K562 (cell line): ENCODE results near the gene COL9A2. TPM values are rescaled to one million over a fixed set of nuclear protein-coding genes. Genes with fewer than 3 reads are reported as not detected.

Experiments
- BRD9 ChIP-seq: fragments of 450-650 bp; IDR thresholded peaks from 2 replicates; pipeline ENCODE4 v1.6.1; 2018; ENCODE audit warnings: low read depth; ENCODE audit not compliant: partially characterized antibody
- KAT8 ChIP-seq: fragments of 450-650 bp; IDR thresholded peaks from 2 replicates; pipeline ENCODE4 v1.6.1; 2016; ENCODE audit warnings: low read depth, mild to moderate bottlenecking
- MED1 ChIP-seq: sonication (generic); formaldehyde crosslinking; IDR thresholded peaks from 2 replicates; pipeline ENCODE4 v1.8.1; 2023; ENCODE audit warnings: missing genetic modification reagents, borderline replicate concordance
- MEIS2 ChIP-seq: fragments of 450-650 bp; IDR thresholded peaks from 2 replicates; pipeline ENCODE4 v1.6.1; 2014; ENCODE audit warnings: mild to moderate bottlenecking; ENCODE audit not compliant: partially characterized antibody
- OTX1 ChIP-seq: fragments of 450-650 bp; formaldehyde crosslinking; IDR thresholded peaks from 2 replicates; pipeline ENCODE4 v1.4.0; 2022; ENCODE audit warnings: mild to moderate bottlenecking
- SREBF1 ChIP-seq: fragments of 150-350 bp; IDR thresholded peaks from 2 replicates; pipeline ENCODE4 v1.6.1; 2014; ENCODE audit warnings: antibody characterized with exemption, low read depth, low read length, borderline replicate concordance
- ZNF592 ChIP-seq: fragments of 450-650 bp; IDR thresholded peaks from 2 replicates; pipeline ENCODE4 v1.6.1; 2017; ENCODE audit warnings: antibody characterized with exemption, mild to moderate bottlenecking
- polyA plus RNA-seq, 8 experiments: library from polyadenylated mRNA; depleted of rRNA in 4 of 8; stranded (reverse) in 5 of 8; unstranded in 3 of 8; fragments of >200 nt; fragmentation: Nextera tagmentation in 2 of 8; fragmentation: Illumina TruSeq in 1 of 8; extraction: Ambion mirVana in 2 of 8; extraction: Trizol in 1 of 8; gene quantifications; 2 replicates each; pipeline versions ENCODE4 v1.2.1 to v1.2.3, GENCODE V29; 2011 to 2014; ENCODE audit warnings: inconsistent platforms in 1 of 8, missing spikeins in 1 of 8
- total RNA-seq, 7 experiments: library from RNA; depleted of rRNA in 6 of 7; stranded (reverse); fragments of >200 nt in 6 of 7; fragmentation: Illumina TruSeq in 2 of 7; extraction: Trizol in 2 of 7; gene quantifications; 2 replicates each; pipeline versions ENCODE4 v1.2.1 to v1.2.3, GENCODE V29; 2011 to 2021; ENCODE audit warnings: low replicate concordance in 1 of 7
- TF ChIP-seq, protein P1 (sequence below): sonication (generic); formaldehyde crosslinking; IDR thresholded peaks from 2 replicates; pipeline ENCODE4 v1.8.1; 2023; ENCODE audit warnings: mild to moderate bottlenecking, missing genetic modification reagents
- TF ChIP-seq, protein P2 (sequence below): fragments of 200-800 bp; sonication (Bioruptor generic); IDR thresholded peaks from 2 replicates; pipeline ENCODE4 v1.6.1; 2017; ENCODE audit warnings: missing genetic modification characterization, missing compliant biosample characterization
- TF ChIP-seq, protein P3 (sequence below): fragments of 450-650 bp; IDR thresholded peaks from 2 replicates; pipeline ENCODE4 v1.6.1; 2016

Gene COL9A2
- total and polyA plus RNA-seq, 9 of the 15 experiments (the other 6 are each of a cell fraction or from before 2014, with no cell fraction given): 0.03 to 2.2 (median 0.31) TPM

DNA sequence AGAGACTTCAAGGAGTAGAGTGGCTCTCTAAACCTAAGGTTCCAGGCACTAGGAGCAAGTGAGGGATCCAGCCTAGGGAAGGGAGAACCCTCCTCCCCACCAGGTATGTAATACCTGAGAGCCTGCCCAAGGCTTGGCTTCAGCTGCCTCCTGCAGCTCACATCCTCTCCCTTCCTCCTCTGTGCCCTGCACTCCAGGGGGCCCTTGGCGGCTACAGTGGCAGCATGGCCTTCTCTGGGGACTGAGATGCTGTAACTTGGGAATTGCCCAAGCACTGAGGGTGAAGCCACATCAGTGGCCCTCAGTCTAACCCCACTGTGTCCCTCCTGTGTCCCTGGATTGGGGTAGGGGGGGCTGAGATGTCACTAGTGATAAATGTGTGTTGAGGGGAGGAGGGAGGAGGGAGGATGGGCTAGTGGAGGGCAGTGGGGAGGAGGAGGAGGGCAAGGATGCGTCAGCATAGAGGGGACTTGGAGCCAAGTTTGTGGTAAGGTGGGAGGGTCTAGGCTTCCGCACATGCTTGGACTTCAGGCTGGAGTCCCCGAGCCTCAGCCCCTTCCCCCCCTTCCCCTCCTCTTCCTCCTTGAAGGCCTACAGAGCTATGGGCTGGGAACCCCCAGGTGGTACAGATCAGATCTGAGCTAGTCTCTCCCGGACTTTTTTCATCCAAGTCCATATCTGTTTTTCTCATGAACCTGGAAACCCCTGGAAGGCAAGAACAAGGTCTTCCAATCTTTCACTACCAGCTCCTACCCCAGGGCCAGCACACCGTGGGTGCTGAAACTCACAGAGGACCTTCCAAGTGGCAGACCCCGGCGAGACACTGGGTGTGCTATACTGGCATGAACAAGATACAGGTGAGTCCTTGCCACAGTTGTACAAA is 17.5 kb downstream of the COL9A2 start (continued):
- TF ChIP-seq, protein P1, sequence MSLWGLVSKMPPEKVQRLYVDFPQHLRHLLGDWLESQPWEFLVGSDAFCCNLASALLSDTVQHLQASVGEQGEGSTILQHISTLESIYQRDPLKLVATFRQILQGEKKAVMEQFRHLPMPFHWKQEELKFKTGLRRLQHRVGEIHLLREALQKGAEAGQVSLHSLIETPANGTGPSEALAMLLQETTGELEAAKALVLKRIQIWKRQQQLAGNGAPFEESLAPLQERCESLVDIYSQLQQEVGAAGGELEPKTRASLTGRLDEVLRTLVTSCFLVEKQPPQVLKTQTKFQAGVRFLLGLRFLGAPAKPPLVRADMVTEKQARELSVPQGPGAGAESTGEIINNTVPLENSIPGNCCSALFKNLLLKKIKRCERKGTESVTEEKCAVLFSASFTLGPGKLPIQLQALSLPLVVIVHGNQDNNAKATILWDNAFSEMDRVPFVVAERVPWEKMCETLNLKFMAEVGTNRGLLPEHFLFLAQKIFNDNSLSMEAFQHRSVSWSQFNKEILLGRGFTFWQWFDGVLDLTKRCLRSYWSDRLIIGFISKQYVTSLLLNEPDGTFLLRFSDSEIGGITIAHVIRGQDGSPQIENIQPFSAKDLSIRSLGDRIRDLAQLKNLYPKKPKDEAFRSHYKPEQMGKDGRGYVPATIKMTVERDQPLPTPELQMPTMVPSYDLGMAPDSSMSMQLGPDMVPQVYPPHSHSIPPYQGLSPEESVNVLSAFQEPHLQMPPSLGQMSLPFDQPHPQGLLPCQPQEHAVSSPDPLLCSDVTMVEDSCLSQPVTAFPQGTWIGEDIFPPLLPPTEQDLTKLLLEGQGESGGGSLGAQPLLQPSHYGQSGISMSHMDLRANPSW (CRISPR knock-in tag): no peak
- no peak for TF ChIP-seq SREBF1
- TF ChIP-seq, protein P2, sequence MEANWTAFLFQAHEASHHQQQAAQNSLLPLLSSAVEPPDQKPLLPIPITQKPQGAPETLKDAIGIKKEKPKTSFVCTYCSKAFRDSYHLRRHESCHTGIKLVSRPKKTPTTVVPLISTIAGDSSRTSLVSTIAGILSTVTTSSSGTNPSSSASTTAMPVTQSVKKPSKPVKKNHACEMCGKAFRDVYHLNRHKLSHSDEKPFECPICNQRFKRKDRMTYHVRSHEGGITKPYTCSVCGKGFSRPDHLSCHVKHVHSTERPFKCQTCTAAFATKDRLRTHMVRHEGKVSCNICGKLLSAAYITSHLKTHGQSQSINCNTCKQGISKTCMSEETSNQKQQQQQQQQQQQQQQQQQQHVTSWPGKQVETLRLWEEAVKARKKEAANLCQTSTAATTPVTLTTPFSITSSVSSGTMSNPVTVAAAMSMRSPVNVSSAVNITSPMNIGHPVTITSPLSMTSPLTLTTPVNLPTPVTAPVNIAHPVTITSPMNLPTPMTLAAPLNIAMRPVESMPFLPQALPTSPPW: peak; percentile 68
- TF ChIP-seq BRD9: no peak
- no peak for TF ChIP-seq MED1
- no peak for TF ChIP-seq OTX1 (CRISPR knock-in tag)
- TF ChIP-seq, protein P3, sequence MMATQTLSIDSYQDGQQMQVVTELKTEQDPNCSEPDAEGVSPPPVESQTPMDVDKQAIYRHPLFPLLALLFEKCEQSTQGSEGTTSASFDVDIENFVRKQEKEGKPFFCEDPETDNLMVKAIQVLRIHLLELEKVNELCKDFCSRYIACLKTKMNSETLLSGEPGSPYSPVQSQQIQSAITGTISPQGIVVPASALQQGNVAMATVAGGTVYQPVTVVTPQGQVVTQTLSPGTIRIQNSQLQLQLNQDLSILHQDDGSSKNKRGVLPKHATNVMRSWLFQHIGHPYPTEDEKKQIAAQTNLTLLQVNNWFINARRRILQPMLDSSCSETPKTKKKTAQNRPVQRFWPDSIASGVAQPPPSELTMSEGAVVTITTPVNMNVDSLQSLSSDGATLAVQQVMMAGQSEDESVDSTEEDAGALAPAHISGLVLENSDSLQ: peak; percentile 53
- no peak for TF ChIP-seq KAT8
- no peak for TF ChIP-seq ZNF592
- TF ChIP-seq MEIS2: peak; percentile 67
